Hepatocyte (in vitro differentiated cells): ENCODE data around the gene DCPS. TPM values are rescaled to one million over a fixed set of nuclear protein-coding genes. Genes with fewer than 3 reads are reported as not detected.
"Not testable (repeated sequence)": the region's sequence is repeated elsewhere in the genome, so short reads cannot be mapped to it uniquely, and the experiment has no call there.

Experiments used
- DNase-seq: peaks from one replicate; pipeline ENCODE4 v3.0.0-alpha.2; 2016; ENCODE audit warnings: low spot score
- H2AFZ ChIP-seq: fragments of 200-600 bp; sonication (generic); 2 replicates; pipeline ENCODE4 v1.6.0; 2016; ENCODE audit warnings: antibody characterized with exemption, mild to moderate bottlenecking
- H3K27ac ChIP-seq: fragments of 200-600 bp; sonication (generic); 2 replicates; pipeline ENCODE4 v1.5.1; 2016; ENCODE audit warnings: mild to moderate bottlenecking
- H3K27me3 ChIP-seq: fragments of 200-600 bp; sonication (generic); 2 replicates; pipeline ENCODE4 v1.6.1; 2016
- H3K36me3 ChIP-seq: fragments of 200-600 bp; sonication (generic); replicated peaks from 2 replicates; pipeline ENCODE4 v1.5.1; 2016; ENCODE audit warnings: low read depth; ENCODE audit not compliant: insufficient read depth
- H3K4me1 ChIP-seq: fragments of 200-600 bp; sonication (generic); 2 replicates; pipeline ENCODE4 v1.5.1; 2016; ENCODE audit warnings: mild to moderate bottlenecking, moderate library complexity; ENCODE audit not compliant: insufficient read depth
- H3K4me2 ChIP-seq: fragments of 200-600 bp; sonication (generic); 2 replicates; pipeline ENCODE4 v1.6.0; 2016
- H3K4me3 ChIP-seq: fragments of 200-600 bp; sonication (generic); 2 replicates; pipeline ENCODE4 v1.5.1; 2016; ENCODE audit warnings: mild to moderate bottlenecking
- H3K79me2 ChIP-seq: fragments of 200-600 bp; sonication (generic); 2 replicates; pipeline ENCODE4 v1.6.0; 2017; ENCODE audit warnings: mild to moderate bottlenecking
- H3K9me2 ChIP-seq: fragments of 200-600 bp; sonication (generic); replicated peaks from 2 replicates; pipeline ENCODE4 v1.6.0; 2017; ENCODE audit warnings: mild to moderate bottlenecking; ENCODE audit not compliant: insufficient read depth
- H3K9me3 ChIP-seq: fragments of 200-600 bp; sonication (generic); 2 replicates; pipeline ENCODE4 v1.5.1; 2016; ENCODE audit warnings: low read depth, mild to moderate bottlenecking
- H4K20me1 ChIP-seq: fragments of 200-600 bp; sonication (generic); 2 replicates; pipeline ENCODE4 v1.6.0; 2016; ENCODE audit warnings: mild to moderate bottlenecking; ENCODE audit not compliant: insufficient read depth, poor library complexity, severe bottlenecking
- EZH2 ChIP-seq: fragments of 200-600 bp; sonication (generic); IDR thresholded peaks from 2 replicates; pipeline ENCODE4 v1.6.1; 2016; ENCODE audit warnings: antibody characterized with exemption, mild to moderate bottlenecking, borderline replicate concordance
- EZH2phosphoT487 ChIP-seq: fragments of 200-600 bp; sonication (generic); IDR thresholded peaks from one replicate; pipeline ENCODE4 v1.6.1; 2018; ENCODE audit warnings: antibody characterized with exemption, mild to moderate bottlenecking, low read depth, moderate library complexity; ENCODE audit not compliant: unreplicated experiment, severe bottlenecking
- WGBS: methylation state at CpG from one replicate; pipeline ENCODE4 v1.1.6; 2016; ENCODE audit warnings: low lambda C conversion rate; ENCODE audit errors: missing lambda C conversion rate; 5-methylcytosine and 5-hydroxymethylcytosine counted together
- polyA plus RNA-seq: library from polyadenylated mRNA; unstranded; fragments of >200 nt; fragmentation: Nextera tagmentation; extraction: Ambion mirVana; gene quantifications from 2 replicates; pipeline ENCODE4 v1.2.1, GENCODE V29; 2016
- total RNA-seq: library from RNA; depleted of rRNA; stranded (reverse); fragments of >200 nt; gene quantifications from 2 replicates; pipeline ENCODE4 v1.2.3, GENCODE V29; 2014
- TF ChIP-seq, protein P1 (sequence below): fragments of 200-600 bp; sonication (generic); IDR thresholded peaks from 2 replicates; pipeline ENCODE4 v1.5.1; 2016; ENCODE audit warnings: antibody characterized with exemption, mild to moderate bottlenecking; ENCODE audit not compliant: poor library complexity

The DCPS gene, protein sequence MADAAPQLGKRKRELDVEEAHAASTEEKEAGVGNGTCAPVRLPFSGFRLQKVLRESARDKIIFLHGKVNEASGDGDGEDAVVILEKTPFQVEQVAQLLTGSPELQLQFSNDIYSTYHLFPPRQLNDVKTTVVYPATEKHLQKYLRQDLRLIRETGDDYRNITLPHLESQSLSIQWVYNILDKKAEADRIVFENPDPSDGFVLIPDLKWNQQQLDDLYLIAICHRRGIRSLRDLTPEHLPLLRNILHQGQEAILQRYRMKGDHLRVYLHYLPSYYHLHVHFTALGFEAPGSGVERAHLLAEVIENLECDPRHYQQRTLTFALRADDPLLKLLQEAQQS
- total RNA-seq: 6.5 and 6.9 TPM in 2 replicates
- polyA plus RNA-seq: 16.8 and 25.6 TPM in 2 replicates

DNA sequence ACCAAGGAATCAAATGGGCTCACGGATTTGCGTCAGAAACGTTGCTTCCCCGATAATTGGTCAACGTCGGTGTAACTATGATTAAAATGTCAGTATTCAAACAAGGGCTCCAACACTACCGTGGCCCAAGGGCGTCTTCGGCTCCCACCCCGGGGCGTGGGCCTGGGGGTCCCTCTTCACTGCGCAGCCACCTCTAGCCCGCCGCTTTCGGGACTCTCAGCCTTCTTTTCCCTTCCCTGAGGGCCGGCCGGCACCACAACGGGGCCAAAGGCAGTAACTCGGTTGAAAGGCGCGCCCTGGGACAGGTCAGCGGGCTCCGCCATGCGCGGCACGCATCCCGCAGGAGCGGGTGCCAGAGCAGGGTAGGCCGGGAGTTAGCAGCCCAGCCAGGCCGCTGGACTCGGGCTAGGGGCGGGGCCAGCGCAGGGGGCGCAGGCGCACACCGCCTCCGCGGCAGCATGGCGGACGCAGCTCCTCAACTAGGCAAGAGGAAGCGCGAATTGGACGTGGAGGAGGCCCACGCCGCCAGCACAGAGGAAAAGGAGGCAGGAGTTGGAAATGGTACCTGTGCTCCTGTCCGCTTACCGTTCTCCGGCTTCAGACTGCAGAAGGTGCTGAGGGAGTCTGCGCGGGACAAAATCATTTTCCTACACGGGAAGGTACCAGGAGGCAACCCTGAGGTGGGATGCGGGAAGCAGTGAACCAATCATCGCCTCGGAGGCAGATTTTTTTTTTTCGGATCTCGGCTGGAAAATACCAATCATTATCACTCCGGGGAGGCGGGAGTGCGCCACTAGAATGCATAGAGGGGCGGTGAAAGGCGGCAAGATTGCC, at the start of gene DCPS:
TSS of gene DCPS (plus strand) at position 438 of the 834 bp plus-strand sequence. CDS start at position 459, 21 bp downstream.
- peaks cover 14% of the 10 kb centered on the region for H3K79me2 ChIP-seq
- H3K9me3 ChIP-seq: no peaks in the 10 kb centered on the region
- TF ChIP-seq, protein P1, sequence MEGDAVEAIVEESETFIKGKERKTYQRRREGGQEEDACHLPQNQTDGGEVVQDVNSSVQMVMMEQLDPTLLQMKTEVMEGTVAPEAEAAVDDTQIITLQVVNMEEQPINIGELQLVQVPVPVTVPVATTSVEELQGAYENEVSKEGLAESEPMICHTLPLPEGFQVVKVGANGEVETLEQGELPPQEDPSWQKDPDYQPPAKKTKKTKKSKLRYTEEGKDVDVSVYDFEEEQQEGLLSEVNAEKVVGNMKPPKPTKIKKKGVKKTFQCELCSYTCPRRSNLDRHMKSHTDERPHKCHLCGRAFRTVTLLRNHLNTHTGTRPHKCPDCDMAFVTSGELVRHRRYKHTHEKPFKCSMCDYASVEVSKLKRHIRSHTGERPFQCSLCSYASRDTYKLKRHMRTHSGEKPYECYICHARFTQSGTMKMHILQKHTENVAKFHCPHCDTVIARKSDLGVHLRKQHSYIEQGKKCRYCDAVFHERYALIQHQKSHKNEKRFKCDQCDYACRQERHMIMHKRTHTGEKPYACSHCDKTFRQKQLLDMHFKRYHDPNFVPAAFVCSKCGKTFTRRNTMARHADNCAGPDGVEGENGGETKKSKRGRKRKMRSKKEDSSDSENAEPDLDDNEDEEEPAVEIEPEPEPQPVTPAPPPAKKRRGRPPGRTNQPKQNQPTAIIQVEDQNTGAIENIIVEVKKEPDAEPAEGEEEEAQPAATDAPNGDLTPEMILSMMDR: no peak
- TF ChIP-seq EZH2: no peak
- no peak for TF ChIP-seq EZH2phosphoT487
- WGBS: 3% methylated on average over 59 of the region's 61 CpGs
- DNase-seq: peak; percentile 95
- H3K27ac ChIP-seq: peak within 1 kb of the TSS; percentile 85
- no peaks in the 10 kb centered on the region for H4K20me1 ChIP-seq
- no peaks in the 10 kb centered on the region for H3K36me3 ChIP-seq
- peaks cover 6% of the 10 kb centered on the region for H3K4me1 ChIP-seq
- peak within 1 kb of the TSS; percentile 31 for H3K4me3 ChIP-seq
- peak within 1 kb of the TSS; percentile 76 for H3K4me2 ChIP-seq
- no peaks in the 10 kb centered on the region for H3K9me2 ChIP-seq
- H3K27me3 ChIP-seq: no peaks in the 10 kb centered on the region
- peak within 1 kb of the TSS; percentile 88 for H2AFZ ChIP-seq

DNA sequence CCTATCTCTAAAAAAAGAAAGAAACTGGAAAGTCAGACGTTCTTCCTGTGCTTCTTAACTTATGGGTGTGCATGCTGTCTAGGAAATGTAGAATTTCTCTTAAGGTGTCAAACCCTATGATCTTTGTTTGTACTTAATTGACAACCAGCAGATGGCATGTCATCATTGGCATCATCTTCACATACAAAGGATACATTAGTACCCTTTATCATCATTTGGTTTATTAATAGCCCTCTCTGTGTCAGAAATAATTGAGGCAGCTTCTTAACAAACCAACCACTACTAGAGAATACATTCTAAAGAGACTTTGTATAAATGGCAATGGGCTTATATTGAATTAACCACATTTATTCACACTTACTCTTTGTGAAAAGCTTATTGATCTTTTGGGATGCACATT, 49.0 kb upstream of the DCPS start:
- H3K4me1 ChIP-seq: no peaks in the 10 kb centered on the region
- H2AFZ ChIP-seq: no peak overlapping the region
- H3K36me3 ChIP-seq: no peaks in the 10 kb centered on the region
- H3K9me3 ChIP-seq: no peaks in the 10 kb centered on the region
- no peaks in the 10 kb centered on the region for H3K9me2 ChIP-seq
- H4K20me1 ChIP-seq: no peaks in the 10 kb centered on the region
- no peak overlapping the region for H3K4me3 ChIP-seq
- DNase-seq: no peak
- no peaks in the 10 kb centered on the region for H3K27me3 ChIP-seq
- H3K27ac ChIP-seq: no peak overlapping the region
- TF ChIP-seq, protein P1: no peak
- TF ChIP-seq EZH2: no peak
- TF ChIP-seq EZH2phosphoT487: no peak
- 89% methylated on average over 1 of the region's 1 CpG for WGBS
- no peaks in the 10 kb centered on the region for H3K79me2 ChIP-seq
- no peak overlapping the region for H3K4me2 ChIP-seq

DNA sequence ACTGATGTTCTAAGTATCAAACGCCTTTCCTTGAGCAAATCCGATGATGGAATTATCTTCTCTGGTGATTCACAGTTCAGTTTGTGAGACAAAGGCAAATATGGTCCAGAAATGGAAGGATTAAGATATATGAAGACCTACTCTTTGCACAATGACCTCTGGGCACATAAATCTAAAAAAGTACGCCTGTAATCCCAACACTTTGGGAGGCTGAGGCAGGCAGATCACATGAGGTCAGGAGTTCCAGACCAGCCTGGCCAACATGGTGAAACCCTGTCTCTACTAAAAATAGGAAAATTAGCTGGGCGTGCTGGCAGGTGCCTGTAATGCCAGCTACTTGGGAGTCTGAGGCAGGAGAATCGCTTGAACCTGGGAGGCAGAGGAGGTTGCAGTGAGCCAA, 48.4 kb upstream of the DCPS start:
- H3K27ac ChIP-seq, H3K27me3 ChIP-seq, H3K4me1 ChIP-seq, DNase-seq, H3K79me2 ChIP-seq, H3K4me3 ChIP-seq, H3K4me2 ChIP-seq, H3K9me2 ChIP-seq, H3K9me3 ChIP-seq, H3K36me3 ChIP-seq, H4K20me1 ChIP-seq, H2AFZ ChIP-seq: not testable (repeated sequence)
- 97% methylated on average over 5 of the region's 5 CpGs for WGBS

DNA sequence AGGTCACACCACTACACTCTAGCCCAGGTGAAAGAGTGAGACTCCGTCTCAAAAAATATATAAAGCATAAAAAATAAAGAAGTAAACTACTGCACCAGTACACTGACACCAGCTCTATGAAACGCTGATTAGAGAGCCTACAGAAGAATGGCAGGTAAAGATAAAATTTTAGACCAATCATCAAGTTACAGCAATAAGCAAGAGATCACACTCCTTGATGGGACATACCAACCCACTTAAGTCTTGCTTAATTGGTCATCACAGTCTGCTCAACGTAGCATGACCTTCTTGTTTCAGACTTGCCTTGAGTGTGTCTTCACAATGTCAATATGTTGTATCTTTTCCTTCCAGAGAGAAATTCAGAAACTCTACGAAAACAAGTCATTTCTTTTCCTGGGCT, 47.6 kb upstream of the DCPS start:
- Histone ChIP-seq H4K20me1 (no peaks in the 10 kb centered on the region), H3K9me2 (no peaks in the 10 kb centered on the region), H3K79me2 (no peaks in the 10 kb centered on the region), H3K27me3 (no peaks in the 10 kb centered on the region), H3K4me1 (no peaks in the 10 kb centered on the region), H3K4me3 (no peak overlapping the region), H3K9me3 (no peaks in the 10 kb centered on the region), H3K4me2 (no peak overlapping the region), H3K27ac (no peak overlapping the region), H2AFZ (no peak overlapping the region), H3K36me3 (no peaks in the 10 kb centered on the region)
- WGBS: 97% methylated on average over 4 of the region's 4 CpGs
- TF ChIP-seq EZH2phosphoT487: no peak
- TF ChIP-seq EZH2: no peak
- TF ChIP-seq, protein P1: no peak
- no peak for DNase-seq
